GM19395 (cell line): ENCODE measurements around the gene MYEF2.

Experiments used
- ATAC-seq: cut with Tn5 transposase; IDR thresholded peaks from one replicate; pipeline ENCODE4 v1.9.1; 2021; ENCODE audit warnings: mild to moderate bottlenecking, moderate library complexity; ENCODE audit not compliant: unreplicated experiment

The MYEF2 gene

GRCh38 chr15:48177766-48178647 lies at the start of gene MYEF2:
Gene MYEF2, minus strand, starts transcription at chr15:48178295. Its CDS starts 58 bp downstream, at chr15:48178237.
- ATAC-seq, result peak; percentile 78

GRCh38 chr15:48225771-48226170 lies 47.7 kb upstream of the MYEF2 start:
- no peak for ATAC-seq

- no peak for ATAC-seq
Observed at GRCh38 chr15:48222627-48223026, 44.5 kb upstream of the MYEF2 start.

GRCh38 chr15:48221885-48222284 lies 43.8 kb upstream of the MYEF2 start:
- no peak for ATAC-seq

GRCh38 chr15:48221261-48221660 lies 43.2 kb upstream of the MYEF2 start:
- no peak for ATAC-seq

GRCh38 chr15:48205981-48206380 lies 27.9 kb upstream of the MYEF2 start, which contains the start of gene SLC12A1:
Gene SLC12A1, plus strand, starts transcription at chr15:48206302. Its CDS starts 1,418 bp downstream, at chr15:48207720.
- no peak for ATAC-seq

- no peak for ATAC-seq
Observed at GRCh38 chr15:48202068-48202467, 24.0 kb upstream of the MYEF2 start.

GRCh38 chr15:48191574-48192225 lies 13.6 kb upstream of the MYEF2 start, which contains the start of gene CTXN2:
Gene CTXN2, plus strand, starts transcription at chr15:48191665. Its CDS starts 9,636 bp downstream, at chr15:48201301.
- no peak for ATAC-seq

GRCh38 chr15:48190932-48191573 lies 13.0 kb upstream of the MYEF2 start:
- peak; percentile 53 for ATAC-seq

GRCh38 chr15:48186271-48186670 lies 8.2 kb upstream of the MYEF2 start:
- ATAC-seq, result no peak

- no peak for ATAC-seq
Observed at GRCh38 chr15:48185529-48185928, 7.4 kb upstream of the MYEF2 start.

- ATAC-seq, result no peak
Observed at GRCh38 chr15:48182749-48183148, 4.7 kb upstream of the MYEF2 start.

GRCh38 chr15:48178648-48178931 lies 495 bp upstream of the MYEF2 start:
- no peak for ATAC-seq

GRCh38 chr15:48177383-48177765 lies 721 bp downstream of the MYEF2 start:
- peak; percentile 73 for ATAC-seq

GRCh38 chr15:48176957-48177356 lies 1.1 kb downstream of the MYEF2 start:
- no peak for ATAC-seq

- no peak for ATAC-seq
Observed at GRCh38 chr15:48176112-48176511, 2.0 kb downstream of the MYEF2 start.

- no peak for ATAC-seq
Observed at GRCh38 chr15:48175126-48175525, 3.0 kb downstream of the MYEF2 start.

GRCh38 chr15:48170981-48171380 lies 7.1 kb downstream of the MYEF2 start:
- no peak for ATAC-seq

- no peak for ATAC-seq
Observed at GRCh38 chr15:48168616-48169015, 9.5 kb downstream of the MYEF2 start.

- no peak for ATAC-seq
Observed at GRCh38 chr15:48153526-48153925, 24.6 kb downstream of the MYEF2 start.

- ATAC-seq, result no peak
Observed at GRCh38 chr15:48149858-48150257, 28.2 kb downstream of the MYEF2 start.

- ATAC-seq, result no peak
Observed at GRCh38 chr15:48147358-48147757, 30.7 kb downstream of the MYEF2 start.
